Measurements from ENCODE around the gene SPDL1.

The SPDL1 gene, protein sequence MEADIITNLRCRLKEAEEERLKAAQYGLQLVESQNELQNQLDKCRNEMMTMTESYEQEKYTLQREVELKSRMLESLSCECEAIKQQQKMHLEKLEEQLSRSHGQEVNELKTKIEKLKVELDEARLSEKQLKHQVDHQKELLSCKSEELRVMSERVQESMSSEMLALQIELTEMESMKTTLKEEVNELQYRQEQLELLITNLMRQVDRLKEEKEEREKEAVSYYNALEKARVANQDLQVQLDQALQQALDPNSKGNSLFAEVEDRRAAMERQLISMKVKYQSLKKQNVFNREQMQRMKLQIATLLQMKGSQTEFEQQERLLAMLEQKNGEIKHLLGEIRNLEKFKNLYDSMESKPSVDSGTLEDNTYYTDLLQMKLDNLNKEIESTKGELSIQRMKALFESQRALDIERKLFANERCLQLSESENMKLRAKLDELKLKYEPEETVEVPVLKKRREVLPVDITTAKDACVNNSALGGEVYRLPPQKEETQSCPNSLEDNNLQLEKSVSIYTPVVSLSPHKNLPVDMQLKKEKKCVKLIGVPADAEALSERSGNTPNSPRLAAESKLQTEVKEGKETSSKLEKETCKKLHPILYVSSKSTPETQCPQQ

DNA sequence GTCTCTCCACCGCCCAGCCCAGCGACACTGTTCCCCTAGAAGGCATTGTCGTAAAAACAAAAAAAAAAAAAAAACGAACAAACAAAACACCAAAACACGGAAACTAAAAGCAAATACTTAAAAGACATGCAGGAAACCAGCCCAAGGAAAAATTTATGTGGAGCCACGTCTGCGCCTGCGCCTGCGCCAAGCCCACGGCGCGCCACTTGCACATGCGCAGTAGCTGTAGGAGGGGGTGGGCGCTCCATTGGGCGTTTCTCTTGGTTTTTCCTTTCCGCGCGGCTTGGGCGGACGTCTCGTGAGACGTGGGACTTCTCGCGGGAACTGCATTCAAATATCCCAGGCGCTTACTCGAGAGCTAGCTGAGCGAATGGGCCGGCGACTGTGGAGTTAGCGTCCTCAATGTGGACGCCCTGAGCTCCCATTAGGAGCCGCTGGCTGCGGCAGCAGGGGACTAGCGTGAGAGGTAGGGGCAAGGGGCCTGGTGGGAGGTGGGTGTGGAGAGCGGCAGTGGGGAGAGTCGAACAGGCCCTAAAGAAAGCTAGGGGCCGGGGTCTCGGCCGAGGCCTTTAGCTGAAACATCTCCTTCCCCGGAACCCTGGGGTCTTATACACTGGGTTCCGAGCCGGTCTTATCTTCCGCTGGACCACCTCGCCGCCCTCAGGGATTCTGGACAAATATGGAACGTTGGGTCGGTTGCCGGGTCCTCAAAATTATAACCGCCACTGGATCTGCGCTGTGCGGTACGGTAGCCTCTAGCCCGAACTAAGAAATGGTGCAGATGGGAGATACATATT lies at the start of gene SPDL1:
SPDL1 (plus strand) TSS at position 350 of the 797 bp plus-strand sequence. CDS start 4,644 bp downstream, outside the sequence.
- DNase-seq (ENCODE audit: low spot score): peak; percentile 96

DNA sequence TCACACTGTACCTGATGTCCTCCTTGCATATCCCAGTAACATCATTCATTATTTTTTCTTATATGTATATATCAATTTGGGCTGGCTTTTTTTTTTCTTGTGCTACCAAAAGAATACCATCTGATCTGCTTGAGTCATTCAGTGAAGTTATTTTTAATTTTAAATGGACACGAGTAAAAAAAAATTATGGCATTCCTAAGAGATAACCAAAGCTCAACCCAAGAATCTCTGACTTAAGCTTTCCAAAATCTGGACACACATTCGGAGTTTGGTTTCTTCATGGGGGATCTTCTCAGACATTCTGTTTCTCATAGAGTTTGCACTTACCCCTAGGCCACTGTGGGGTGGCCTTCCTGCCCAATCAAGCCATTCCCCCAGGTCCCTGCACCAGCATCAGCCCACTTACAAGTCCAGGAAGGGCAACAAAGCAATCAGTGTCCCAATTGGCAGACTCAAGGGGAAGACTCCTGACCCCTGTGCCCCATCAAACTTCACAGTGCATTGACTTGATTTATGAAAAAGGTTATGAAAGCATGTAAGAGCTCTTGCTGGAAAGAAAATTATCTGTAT lies 49.2 kb upstream of the SPDL1 start:
- no peak for DNase-seq (ENCODE audit: low spot score)

DNA sequence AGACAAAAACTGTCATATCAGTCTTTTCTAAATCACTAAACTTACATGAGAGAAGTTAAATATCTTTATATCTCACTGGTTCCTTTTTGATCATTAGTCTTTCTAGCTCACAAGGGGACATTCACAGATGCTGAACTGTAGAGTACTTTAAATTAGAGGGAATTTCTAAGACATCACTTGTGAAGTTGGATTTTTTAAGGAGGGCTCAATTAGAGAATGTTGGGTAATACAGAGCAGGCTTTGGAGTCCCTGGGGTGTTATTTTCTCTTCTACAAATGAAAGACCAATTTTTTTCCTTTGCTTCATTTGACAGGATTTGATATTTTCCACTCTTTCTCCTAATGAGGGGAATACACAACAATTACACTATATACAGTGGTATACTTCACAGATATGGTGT lies 48.6 kb upstream of the SPDL1 start:
- no peak for DNase-seq (ENCODE audit: low spot score)

DNA sequence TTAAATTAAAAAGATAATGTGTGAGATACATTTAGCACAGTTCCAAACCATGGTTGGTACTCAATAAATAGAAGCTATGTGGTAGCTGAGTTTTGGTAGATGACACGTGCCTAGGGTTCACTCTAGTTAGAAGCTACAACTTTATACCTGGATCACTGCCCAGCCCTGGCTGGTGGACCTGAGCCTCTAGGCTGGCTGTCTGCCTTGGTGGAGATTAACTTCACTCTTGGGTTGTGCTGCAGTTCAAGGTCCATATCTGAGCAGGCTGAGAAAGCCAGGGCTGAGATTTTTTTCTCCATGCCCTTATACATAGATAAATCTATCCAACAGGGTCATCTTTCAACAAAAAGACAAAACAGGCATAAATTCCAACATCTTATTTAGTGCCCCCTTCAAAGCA lies 44.6 kb upstream of the SPDL1 start:
- DNase-seq (ENCODE audit: low spot score): no peak

DNA sequence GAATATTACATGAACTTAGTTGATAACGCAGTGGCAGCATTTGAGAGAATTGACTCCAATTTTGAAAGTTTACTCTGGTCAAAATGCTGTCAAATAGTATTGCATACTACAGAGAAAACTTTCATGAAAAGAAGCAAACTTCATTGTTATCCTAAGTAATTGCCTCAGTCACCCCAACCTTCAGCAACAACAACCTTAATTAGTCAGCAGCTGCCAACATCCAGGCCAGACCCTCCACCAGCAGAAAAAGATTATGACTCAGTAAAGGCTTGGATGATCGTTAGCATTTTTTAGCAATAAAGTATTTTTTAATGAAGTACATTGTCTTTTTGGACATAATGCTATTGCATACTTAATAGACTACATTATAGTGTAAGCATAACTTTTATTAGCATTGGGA lies 40.8 kb upstream of the SPDL1 start:
- DNase-seq (ENCODE audit: low spot score): no peak

DNA sequence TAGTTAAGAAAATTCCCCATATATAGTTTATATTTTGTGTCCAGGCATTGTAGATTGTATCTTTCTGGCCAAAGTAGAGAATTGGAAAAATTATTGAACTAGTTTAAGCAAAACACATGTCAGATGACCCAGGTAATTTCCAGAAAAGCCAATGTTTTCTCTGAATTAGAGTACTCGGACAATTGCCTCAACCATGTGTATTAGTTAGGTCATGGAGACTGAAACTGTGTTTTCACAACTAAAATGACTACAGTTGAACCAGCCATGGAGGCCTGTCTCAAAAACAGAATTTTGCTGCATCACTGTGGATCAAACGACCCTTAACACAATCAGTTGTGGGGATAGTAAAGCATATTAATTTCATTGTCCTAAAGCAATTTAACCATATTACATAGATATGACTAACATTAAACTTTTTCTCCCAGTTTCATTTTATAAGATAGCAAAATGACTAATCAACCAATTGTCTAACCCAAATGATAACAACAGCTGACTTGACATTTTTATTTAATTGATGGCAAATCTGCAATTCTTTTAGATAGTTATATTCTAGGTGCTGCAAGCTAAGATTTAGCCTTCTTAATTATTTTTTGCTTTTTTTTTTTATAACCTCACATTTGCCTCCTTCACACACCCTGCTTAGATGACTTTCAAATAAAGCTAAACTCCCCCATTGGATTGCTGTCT lies 39.2 kb upstream of the SPDL1 start:
- no peak for DNase-seq (ENCODE audit: low spot score)

DNA sequence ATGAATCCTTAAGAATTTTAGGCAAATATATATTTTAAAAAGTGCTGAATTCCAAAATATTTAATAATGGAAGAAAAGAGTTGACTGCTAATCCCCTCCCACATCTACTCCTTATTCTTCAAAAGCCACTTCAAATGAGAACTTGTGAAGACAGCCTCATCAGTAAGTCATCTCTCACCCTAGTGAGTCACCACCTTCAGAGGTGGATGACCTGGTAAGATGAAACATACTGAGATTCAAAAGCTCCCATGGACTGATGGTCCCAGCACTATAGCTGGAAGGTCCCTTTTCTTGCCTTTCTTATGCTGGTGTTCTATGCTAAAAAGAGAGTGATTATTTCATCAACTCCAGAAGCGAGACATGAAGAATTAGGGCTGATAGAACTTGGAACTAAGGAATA lies 37.8 kb upstream of the SPDL1 start:
- no peak for DNase-seq (ENCODE audit: low spot score)

DNA sequence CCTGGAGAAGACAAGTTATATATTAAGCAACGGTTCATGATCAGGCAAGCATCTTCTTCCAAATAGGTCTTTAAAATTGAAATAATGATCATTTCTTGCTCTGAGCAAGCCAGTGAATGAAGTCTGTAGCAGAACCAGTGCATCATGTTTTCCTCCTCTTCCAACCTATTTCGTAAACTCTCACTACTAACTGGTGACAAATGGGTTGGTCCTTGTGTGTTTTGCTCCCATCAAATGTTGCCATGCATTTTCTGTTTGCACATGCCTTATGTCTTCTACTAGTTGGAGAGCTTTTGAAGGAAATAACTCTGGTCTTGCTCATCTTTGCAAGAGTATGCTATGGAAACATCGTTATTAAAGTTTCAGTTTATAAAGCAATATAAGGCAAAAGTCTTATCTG lies 37.2 kb upstream of the SPDL1 start:
- DNase-seq (ENCODE audit: low spot score): no peak

DNA sequence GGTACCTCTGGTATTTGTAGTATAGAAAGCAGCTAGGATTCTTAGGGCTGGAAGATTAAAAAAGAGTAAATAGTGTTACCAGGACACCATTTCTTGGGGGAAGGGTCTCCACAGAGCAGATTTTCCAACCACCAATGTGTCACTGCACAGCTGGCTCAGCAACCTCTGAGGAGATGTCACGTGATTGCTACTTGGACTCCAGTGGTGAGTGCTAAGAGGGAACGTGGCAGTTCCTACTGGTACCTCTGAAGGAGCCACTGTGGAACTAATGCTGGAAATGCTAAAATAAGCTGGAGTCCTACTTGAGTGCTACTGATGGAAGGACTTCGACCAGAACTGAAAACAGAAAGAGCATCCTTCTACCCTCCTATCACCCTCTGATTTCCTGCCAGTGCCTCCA lies 36.1 kb upstream of the SPDL1 start:
- DNase-seq (ENCODE audit: low spot score): no peak

DNA sequence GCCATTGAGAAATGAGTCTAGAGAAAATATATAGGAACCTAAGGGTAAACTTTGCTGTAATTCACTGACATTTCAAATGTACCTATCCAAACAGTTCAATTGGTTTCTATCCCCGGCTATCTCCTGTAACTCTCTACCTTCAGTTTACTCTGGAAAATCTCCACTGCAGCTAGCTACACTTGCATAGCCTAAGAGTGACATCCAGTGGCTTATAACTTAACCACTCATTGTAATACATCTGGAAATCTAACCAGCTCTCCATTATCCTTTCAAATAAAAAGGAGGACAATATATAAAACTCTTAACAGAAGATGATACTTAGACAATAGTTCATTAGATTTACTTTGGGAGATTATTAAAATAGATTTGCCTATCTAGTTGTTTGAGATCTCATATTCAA lies 35.3 kb upstream of the SPDL1 start:
- no peak for DNase-seq (ENCODE audit: low spot score)

DNA sequence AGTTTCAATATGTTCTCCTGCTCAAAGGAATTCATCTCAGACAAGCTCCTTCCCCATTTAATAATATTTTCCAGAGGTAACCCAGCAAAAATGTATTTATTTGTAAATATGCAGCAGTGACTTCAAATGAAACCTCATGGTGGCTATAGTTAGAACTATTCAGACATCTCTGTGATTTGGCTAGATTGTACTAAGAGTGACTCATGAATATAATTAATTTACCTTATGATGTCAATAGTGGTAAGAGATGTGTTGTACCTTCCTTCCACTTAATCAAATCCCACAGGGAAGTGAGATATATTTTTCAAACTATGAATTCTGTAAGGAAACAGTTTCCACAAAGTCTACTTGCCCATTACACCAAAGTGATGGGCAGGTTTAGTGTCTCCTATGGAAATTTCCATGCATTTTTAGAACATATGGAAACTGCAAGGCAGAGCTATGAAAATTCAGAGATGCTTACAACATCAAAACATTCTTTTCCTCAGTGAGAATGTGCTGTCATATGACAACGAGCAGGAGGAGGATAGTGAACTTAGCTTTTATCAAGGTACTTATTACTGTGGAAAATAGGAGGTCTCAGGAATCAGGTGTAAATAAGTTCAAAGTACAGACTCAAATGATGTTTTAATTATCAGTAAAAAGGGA lies 34.0 kb upstream of the SPDL1 start:
- DNase-seq (ENCODE audit: low spot score): no peak

DNA sequence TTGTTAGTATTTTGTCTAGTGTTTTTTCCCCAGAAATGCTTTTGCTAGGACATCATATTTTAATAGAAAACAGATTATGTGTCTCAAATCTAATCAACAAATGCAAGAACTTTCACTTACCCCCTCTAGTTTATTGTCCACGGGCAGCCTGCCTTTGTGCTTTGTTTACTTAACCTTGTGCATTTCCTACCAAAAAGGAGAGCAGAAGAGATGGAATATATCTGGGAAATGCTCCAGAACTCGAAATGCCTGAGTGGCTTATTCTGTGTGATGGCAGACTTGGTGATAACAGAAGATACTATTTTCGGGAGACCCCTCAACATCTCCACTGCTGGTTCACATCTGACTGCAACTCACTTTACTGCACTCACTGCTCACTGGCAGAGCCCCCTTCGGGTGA lies 33.3 kb upstream of the SPDL1 start:
- DNase-seq (ENCODE audit: low spot score): no peak

DNA sequence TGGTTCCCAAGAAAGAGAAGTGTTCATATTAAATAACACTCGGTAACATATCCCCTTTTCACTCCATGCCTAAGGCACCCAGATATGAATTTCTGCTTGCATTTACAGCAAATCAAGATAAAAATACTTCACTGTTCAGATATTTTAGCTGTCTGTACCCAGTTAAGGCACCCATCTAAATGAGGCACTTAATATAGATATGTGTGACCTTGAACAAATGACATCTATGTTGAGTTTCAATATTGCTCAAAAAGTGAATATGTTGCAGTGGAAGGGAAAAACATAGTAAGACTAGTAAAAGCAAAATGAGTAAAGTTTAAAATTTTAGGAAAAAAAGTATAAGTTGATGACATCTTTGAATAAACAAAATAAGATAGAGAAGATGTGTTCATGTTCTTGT lies 32.4 kb upstream of the SPDL1 start:
- DNase-seq (ENCODE audit: low spot score): no peak

DNA sequence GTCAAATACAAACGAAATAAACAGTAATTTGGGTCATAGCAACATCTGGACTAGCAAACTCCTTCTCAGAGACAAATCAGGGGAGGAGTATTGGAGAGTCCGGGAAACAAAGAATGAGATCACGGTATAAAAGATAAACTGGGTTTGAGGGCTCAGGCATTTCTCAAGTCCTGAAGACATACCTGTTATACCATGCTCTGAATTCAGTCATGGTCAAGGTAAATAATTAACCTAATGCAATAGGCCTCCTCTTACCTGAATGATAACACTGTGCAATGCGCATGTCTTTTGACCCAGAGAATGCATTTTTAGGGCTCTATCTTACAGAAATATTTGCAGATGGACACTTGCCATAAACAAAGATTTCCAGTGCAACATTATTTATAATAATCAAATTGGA lies 31.9 kb upstream of the SPDL1 start:
- DNase-seq (ENCODE audit: low spot score): no peak

DNA sequence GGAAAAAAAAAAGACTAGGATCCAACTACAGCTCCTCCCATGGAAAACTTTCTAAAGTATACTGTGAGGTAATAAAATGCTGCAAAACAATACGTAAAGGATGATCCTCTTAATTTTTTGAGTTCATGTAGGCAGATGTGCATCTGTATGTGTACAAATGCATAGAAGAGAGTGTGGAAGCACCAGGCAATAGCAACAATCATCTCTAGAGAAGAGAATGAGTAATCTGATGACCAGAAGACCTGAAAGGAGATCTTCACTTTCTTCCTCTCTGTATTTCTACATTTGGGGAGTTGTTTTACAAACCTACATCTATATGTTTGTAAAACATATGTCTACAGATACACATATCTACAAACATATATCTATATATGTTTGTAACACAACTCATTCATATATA lies 29.3 kb upstream of the SPDL1 start:
- DNase-seq (ENCODE audit: low spot score): no peak

DNA sequence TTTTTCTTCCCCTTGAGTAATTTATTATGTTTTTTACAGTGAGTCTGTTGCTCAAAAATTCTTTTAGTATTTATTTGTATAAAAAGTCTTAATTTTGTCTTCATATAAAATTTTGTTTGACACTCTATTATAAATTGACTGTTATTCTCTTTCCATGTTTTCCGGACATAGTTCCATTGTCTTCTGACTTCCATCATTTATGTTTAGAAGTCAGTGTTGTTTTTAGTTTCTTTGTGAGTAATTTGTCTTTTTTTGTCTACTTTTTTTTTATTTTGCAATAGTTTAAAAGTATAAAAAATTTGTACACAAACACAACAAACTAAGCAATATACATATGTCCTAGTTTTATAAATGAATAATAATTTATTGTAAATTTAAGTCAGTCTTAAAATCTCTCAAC lies 25.7 kb upstream of the SPDL1 start:
- DNase-seq (ENCODE audit: low spot score): no peak

DNA sequence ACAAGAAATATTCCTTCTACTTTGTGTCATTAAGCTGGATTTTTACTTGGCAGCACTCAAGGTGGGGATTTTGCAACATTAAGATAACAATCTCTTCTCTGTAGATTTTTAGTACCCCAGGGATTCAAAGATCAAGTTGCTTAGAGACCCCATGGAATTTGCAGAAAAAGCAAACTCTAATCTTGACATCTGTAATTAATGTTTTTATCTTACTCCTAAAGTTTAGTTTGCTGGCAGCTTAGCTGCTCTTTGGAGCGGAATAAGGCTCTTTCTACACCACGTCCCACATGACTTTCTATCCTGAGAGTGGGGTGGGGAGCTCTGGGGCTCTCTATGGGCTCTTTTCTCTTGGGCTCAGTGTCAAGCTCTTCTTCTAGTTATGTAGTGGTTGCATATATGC lies 21.7 kb upstream of the SPDL1 start:
- DNase-seq (ENCODE audit: low spot score): no peak

DNA sequence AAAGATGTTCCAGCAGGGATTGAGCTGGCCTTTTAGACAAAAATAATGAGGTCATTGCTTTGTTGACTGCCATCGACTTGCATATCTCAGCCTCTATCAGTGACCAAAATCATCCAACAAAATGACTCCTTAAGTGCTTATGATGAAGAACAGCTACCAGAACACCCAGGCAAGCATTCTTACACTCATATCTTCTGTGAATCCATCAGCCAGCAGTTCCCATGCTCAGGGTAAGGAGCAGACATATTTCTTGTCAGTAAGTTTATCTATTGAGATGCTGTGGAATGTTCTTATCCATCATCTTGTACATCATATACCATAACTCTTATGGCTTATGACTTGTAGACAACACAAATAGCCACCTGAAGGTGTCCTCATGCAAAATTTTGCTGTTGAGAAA lies 20.2 kb upstream of the SPDL1 start:
- no peak for DNase-seq (ENCODE audit: low spot score)

DNA sequence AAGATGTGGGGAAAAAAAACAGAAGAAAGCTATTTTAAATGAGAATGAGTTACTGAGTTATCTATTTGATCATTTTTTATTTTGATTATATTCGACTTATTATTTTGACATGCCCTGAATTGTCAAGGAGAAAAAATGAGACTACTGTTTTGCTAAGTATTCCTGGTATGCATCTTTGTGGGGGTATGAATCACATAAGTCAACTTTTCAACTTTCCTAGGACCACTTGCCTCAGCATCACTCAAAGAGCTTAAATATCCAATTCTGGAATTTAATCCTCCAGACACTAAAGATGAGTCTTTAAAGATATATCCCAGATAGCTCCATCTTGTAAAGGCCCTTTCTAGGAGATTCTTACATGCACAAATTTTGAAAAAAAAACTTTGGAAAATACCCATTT lies 17.4 kb upstream of the SPDL1 start:
- DNase-seq (ENCODE audit: low spot score): no peak

DNA sequence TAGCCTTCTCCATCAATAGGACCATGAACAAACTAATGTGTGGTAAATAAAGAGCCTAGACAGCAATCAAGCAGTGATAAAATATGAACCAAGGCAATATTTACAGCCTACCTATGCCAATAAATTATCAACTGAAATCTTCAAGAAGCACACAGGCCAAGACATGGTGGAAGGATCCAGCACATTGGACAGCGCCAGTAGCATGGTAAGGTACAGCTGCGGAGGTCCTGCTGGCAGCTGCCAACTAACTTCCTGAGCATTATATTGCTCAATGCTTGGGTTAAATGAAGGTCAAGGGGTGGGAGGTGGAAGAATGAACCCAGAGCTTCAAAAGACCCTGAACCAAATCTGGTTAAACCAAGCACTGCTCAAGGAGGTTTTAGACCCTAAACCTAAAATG lies 16.5 kb upstream of the SPDL1 start:
- no peak for DNase-seq (ENCODE audit: low spot score)

DNA sequence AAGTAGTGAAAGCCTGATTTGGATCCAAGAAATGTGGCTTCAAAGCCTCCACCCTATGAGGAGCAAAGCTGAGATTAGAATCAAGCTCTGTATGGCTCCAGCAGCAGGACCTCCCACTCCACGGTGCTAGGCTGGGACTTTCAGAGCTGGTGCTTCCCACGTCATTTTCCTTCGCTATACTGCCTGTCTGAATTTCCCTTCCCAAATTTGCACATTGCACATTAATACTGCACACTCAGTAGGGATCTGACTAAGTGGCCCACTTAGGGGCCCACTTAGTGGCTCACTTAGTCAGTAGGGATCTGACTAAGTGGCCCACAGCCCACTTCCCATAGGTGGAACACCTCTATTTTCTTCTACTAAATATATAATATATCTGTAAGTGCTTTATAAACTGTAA lies 14.1 kb upstream of the SPDL1 start:
- DNase-seq (ENCODE audit: low spot score): no peak

DNA sequence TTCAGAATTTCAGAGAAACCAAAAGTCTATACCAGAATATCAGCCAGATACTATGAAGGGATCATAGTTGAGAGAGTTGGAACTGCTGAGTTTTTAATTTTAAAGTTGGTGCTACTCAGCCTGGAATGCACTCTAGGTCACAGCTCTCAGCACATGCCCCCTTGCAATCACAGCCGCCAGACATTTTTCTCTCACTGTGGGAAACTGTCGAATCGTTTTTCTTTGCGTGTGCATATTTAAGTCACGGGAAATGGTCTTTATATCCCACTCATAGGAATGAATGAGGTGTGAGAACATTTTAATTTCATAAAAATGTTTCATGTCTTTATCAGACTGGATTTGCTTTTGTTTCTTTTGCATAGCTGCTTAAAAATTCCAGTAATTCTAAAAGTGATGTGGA lies 12.2 kb upstream of the SPDL1 start:
- no peak for DNase-seq (ENCODE audit: low spot score)

Data from CD4-positive, alpha-beta T cell treated with Interleukin-2 at 100 ng/mL for 4 hours (primary cell).